Activated T-cell treated with anti-CD3 and anti-CD28 coated beads, Interleukin-2, amount 50 U/mL, for 48 hours (primary cell): ENCODE data around the gene SBF2.

Source experiments
- DNase-seq, 2 experiments: peaks; one replicate each; pipeline ENCODE4 v3.0.0-alpha.2; 2020

Gene SBF2

GRCh38 chr11:9884601-9885000, 409.4 kb downstream of the SBF2 start:
- DNase-seq = no peak

GRCh38 chr11:9880657-9881056, 413.4 kb downstream of the SBF2 start:
- DNase-seq = no peak

- DNase-seq = no peak
Measured at GRCh38 chr11:9878936-9879335, 415.1 kb downstream of the SBF2 start.

- DNase-seq = no peak
Measured at GRCh38 chr11:9876331-9876730, 417.7 kb downstream of the SBF2 start.

GRCh38 chr11:9875862-9876261, 418.2 kb downstream of the SBF2 start:
- no peak for DNase-seq

GRCh38 chr11:9875399-9875798, 418.6 kb downstream of the SBF2 start:
- DNase-seq = no peak

- no peak for DNase-seq
Measured at GRCh38 chr11:9874466-9874865, 419.6 kb downstream of the SBF2 start.

- no peak for DNase-seq
Measured at GRCh38 chr11:9868641-9869040, 425.4 kb downstream of the SBF2 start.

- no peak for DNase-seq
Measured at GRCh38 chr11:9862981-9863380, 431.0 kb downstream of the SBF2 start.

- peak; percentile 63 to 64 for DNase-seq
Measured at GRCh38 chr11:9861860-9862725, 431.9 kb downstream of the SBF2 start.

GRCh38 chr11:9859554-9860305, 434.3 kb downstream of the SBF2 start:
- DNase-seq = peak in 1 of 2 experiments; percentile 26

GRCh38 chr11:9858822-9859221, 435.2 kb downstream of the SBF2 start:
- no peak for DNase-seq

GRCh38 chr11:9858218-9858617, 435.8 kb downstream of the SBF2 start:
- no peak for DNase-seq

GRCh38 chr11:9855579-9856287, 438.3 kb downstream of the SBF2 start:
- DNase-seq = no peak

GRCh38 chr11:9853929-9854552, 440.0 kb downstream of the SBF2 start:
- no peak for DNase-seq

- no peak for DNase-seq
Measured at GRCh38 chr11:9852465-9852864, 441.6 kb downstream of the SBF2 start.

- DNase-seq = no peak
Measured at GRCh38 chr11:9851366-9851765, 442.7 kb downstream of the SBF2 start.

- no peak for DNase-seq
Measured at GRCh38 chr11:9850224-9850895, 443.7 kb downstream of the SBF2 start.

GRCh38 chr11:9849389-9849788, 444.6 kb downstream of the SBF2 start:
- DNase-seq = no peak

- DNase-seq = no peak
Measured at GRCh38 chr11:9847636-9848035, 446.4 kb downstream of the SBF2 start.

GRCh38 chr11:9842923-9843322, 451.1 kb downstream of the SBF2 start:
- DNase-seq = no peak

- no peak for DNase-seq
Measured at GRCh38 chr11:9840460-9841004, 453.5 kb downstream of the SBF2 start.
